HCT116 (cell line): ENCODE measurements around the gene PLEKHH2. TPM values are rescaled to one million over a fixed set of nuclear protein-coding genes. Genes with fewer than 3 reads are reported as not detected.
A peak's percentile ranks its signal among the peaks of the same experiment; 100 is the strongest.

Experiments used
- ATAC-seq: fragments of 200-7000 bp; cut with Tn5 transposase; 2 replicates; pipeline ENCODE4 v1.9.1; 2020; ENCODE audit warnings: mild to moderate bottlenecking, moderate library complexity
- BruUV-seq: library from RNA; stranded (reverse); fragments of 400-500 nt; replicated peaks from 2 replicates; lab custom pipeline; 2021; lab: Mats Ljungman, UMichigan
- CTCF ChIA-PET: fragments of 300-600 bp; sonication (Branson Sonifier 250); formaldehyde crosslinking; loops from one replicate; lab custom pipeline; 2021; ENCODE audit warnings: antibody characterized with exemption; lab: Charles Lee
- POLR2A ChIA-PET: fragments of 300-600, 350-600 bp; sonication (Branson Sonifier 250); formaldehyde crosslinking; loops from one replicate; lab custom pipeline; 2021; ENCODE audit warnings: antibody characterized with exemption; lab: Charles Lee
- RAD21 ChIA-PET, 2 experiments: fragments of 300-600 bp; sonication (Branson Sonifier 250); formaldehyde crosslinking; loops; one replicate each; lab custom pipeline; 2023; ENCODE audit warnings: low total read pairs in 2 of 2; ENCODE audit not compliant: uncharacterized antibody in 2 of 2, unreplicated experiment in 2 of 2, low non-redundant PET in 1 of 2; lab: Charles Lee
- DNase-seq: peaks from one replicate; pipeline ENCODE4 v3.0.0-alpha.2; 2010; ENCODE audit warnings: low read depth, low spot score
- H2AFZ ChIP-seq: fragments of 200-600 bp; shearing (Covaris generic), sonication (generic); 2 replicates; pipeline ENCODE4 v1.6.1; 2017; ENCODE audit warnings: low read depth, mixed run types, mixed read lengths, antibody characterized with exemption, low read length; ENCODE audit not compliant: poor library complexity, severe bottlenecking
- H3K27ac ChIP-seq: 2 replicates; pipeline ENCODE4 v1.5.1; 2012; ENCODE audit warnings: low read depth, low read length
- H3K27me3 ChIP-seq: fragments of 200-600 bp; sonication (generic); 2 replicates; pipeline ENCODE4 v1.6.1; 2016; ENCODE audit warnings: mixed run types, low read length, mixed read lengths; ENCODE audit not compliant: insufficient read depth
- H3K36me3 ChIP-seq, 2 experiments: fragments of 200-500 bp in 1 of 2; fragments of 200-600 bp in 1 of 2; sonication (Bioruptor generic) in 1 of 2; sonication (generic) in 1 of 2; 2 replicates each; pipeline versions ENCODE4 v1.5.1 to v1.6.1; 2014 to 2016; ENCODE audit warnings: low read length in 2 of 2, inconsistent platforms in 1 of 2, mixed read lengths in 1 of 2, mixed run types in 1 of 2; ENCODE audit not compliant: insufficient read depth in 2 of 2, control insufficient read depth in 1 of 2
- H3K4me1 ChIP-seq, 2 experiments: fragments of 200-600 bp in 1 of 2; sonication (generic) in 1 of 2; 2 replicates each; pipeline versions ENCODE4 v1.5.1 to v1.6.1; 2012 to 2017; ENCODE audit warnings: low read length in 2 of 2, inconsistent platforms in 1 of 2, mild to moderate bottlenecking in 1 of 2, mixed read lengths in 1 of 2, mixed run types in 1 of 2, moderate library complexity in 1 of 2; ENCODE audit not compliant: insufficient read depth in 2 of 2, control insufficient read depth in 1 of 2
- H3K4me2 ChIP-seq: fragments of 200-600 bp; sonication (generic); 2 replicates; pipeline ENCODE4 v1.6.1; 2017; ENCODE audit warnings: mixed run types, low read length, mixed read lengths
- H3K4me3 ChIP-seq, 2 experiments: fragments of 200-600 bp in 1 of 2; sonication (generic) in 1 of 2; replicated peaks in 1 of 2; 2 replicates each; pipeline ENCODE4 v1.5.1; 2011 to 2016; ENCODE audit warnings: low read length in 2 of 2, control low read depth in 1 of 2, low read depth in 1 of 2, mild to moderate bottlenecking in 1 of 2, mixed read lengths in 1 of 2, mixed run types in 1 of 2
- H3K79me2 ChIP-seq: fragments of 200-600 bp; sonication (generic); 2 replicates; pipeline ENCODE4 v1.6.1; 2017; ENCODE audit warnings: mild to moderate bottlenecking, mixed run types, low read length, moderate library complexity, mixed read lengths; ENCODE audit not compliant: insufficient read depth
- H3K9ac ChIP-seq: fragments of 200-600 bp; sonication (generic); 2 replicates; pipeline ENCODE4 v1.6.1; 2016; ENCODE audit warnings: low read length, mixed read lengths
- H3K9me2 ChIP-seq: fragments of 200-600 bp; sonication (generic), shearing (Covaris generic); 2 replicates; pipeline ENCODE4 v1.6.1; 2017; ENCODE audit warnings: mixed run types, mild to moderate bottlenecking, moderate library complexity; ENCODE audit not compliant: insufficient read depth
- H3K9me3 ChIP-seq, 2 experiments: fragments of 200-500 bp in 1 of 2; fragments of 200-600 bp in 1 of 2; sonication (Bioruptor generic) in 1 of 2; sonication (generic) in 1 of 2; 2 replicates each; pipeline ENCODE4 v1.6.1; 2014 to 2017; ENCODE audit warnings: low read length in 2 of 2, mixed read lengths in 2 of 2, inconsistent platforms in 1 of 2, low read depth in 1 of 2, mild to moderate bottlenecking in 1 of 2, mixed run types in 1 of 2, moderate library complexity in 1 of 2; ENCODE audit not compliant: control insufficient read depth in 1 of 2, insufficient read depth in 1 of 2
- H4K20me1 ChIP-seq: fragments of 200-600 bp; sonication (generic), shearing (Covaris generic); 2 replicates; pipeline ENCODE4 v1.6.1; 2017; ENCODE audit warnings: mixed run types, mild to moderate bottlenecking, moderate library complexity; ENCODE audit not compliant: insufficient read depth
- EGR1 ChIP-seq: IDR thresholded peaks from 2 replicates; pipeline ENCODE4 v1.6.1; 2012; ENCODE audit warnings: low read depth
- EZH2phosphoT487 ChIP-seq: fragments of 200-600 bp; IDR thresholded peaks from 2 replicates; pipeline ENCODE4 v1.6.1; 2018; ENCODE audit warnings: antibody characterized with exemption, borderline replicate concordance
- JUND ChIP-seq: IDR thresholded peaks from 2 replicates; pipeline ENCODE4 v1.6.1; 2012
- POLR2A ChIP-seq: IDR thresholded peaks from 2 replicates; pipeline ENCODE4 v1.7.0; 2011; ENCODE audit warnings: borderline replicate concordance; ENCODE audit not compliant: insufficient read depth, insufficient read length; ENCODE audit errors: extremely low read depth
- RAD21 ChIP-seq: IDR thresholded peaks from 2 replicates; pipeline ENCODE4 v1.6.1; 2012; ENCODE audit warnings: low read depth, mild to moderate bottlenecking
- SIN3A ChIP-seq: IDR thresholded peaks from 2 replicates; pipeline ENCODE4 v1.6.1; 2012; ENCODE audit warnings: low read depth
- TCF7L2 ChIP-seq: IDR thresholded peaks from 2 replicates; pipeline ENCODE4 v1.7.0; 2011; ENCODE audit warnings: borderline replicate concordance, inconsistent platforms; ENCODE audit not compliant: insufficient read depth, insufficient read length; ENCODE audit errors: extremely low read depth
- ZFX ChIP-seq: fragments of 450-650 bp; IDR thresholded peaks from 2 replicates; pipeline ENCODE4 v1.6.1; 2017
- ZNF274 ChIP-seq: fragments of 200-500 bp; sonication (Bioruptor generic); IDR thresholded peaks from 2 replicates; pipeline ENCODE4 v1.6.1; 2014; ENCODE audit warnings: mild to moderate bottlenecking, low read depth, low read length, inconsistent platforms
- intact Hi-C: fragments of 100-400 bp; cut with micrococcal nuclease; formaldehyde crosslinking; loops from 2 replicates; pipeline ENCODE4 v1.10.0; 2022
- total RNA-seq: library from RNA; stranded (reverse); gene quantifications from one replicate; pipeline ENCODE4 v1.2.1, GENCODE V29; 2021; ENCODE audit not compliant: unreplicated experiment
- TF ChIP-seq, protein P1 (sequence below): IDR thresholded peaks from 2 replicates; pipeline ENCODE4 v1.6.1; 2012; ENCODE audit warnings: low read depth
- TF ChIP-seq, protein P2 (sequence below): IDR thresholded peaks from 2 replicates; pipeline ENCODE4 v1.6.1; 2011; ENCODE audit warnings: mild to moderate bottlenecking, low read length, moderate library complexity; ENCODE audit not compliant: insufficient replicate concordance; ENCODE audit errors: extremely low read depth
- TF ChIP-seq, protein P3 (sequence below): IDR thresholded peaks from 2 replicates; pipeline ENCODE4 v1.6.1; 2012

PLEKHH2 gene
- total RNA-seq, 1 experiment from 2014 or later = 7.8 TPM

DNA sequence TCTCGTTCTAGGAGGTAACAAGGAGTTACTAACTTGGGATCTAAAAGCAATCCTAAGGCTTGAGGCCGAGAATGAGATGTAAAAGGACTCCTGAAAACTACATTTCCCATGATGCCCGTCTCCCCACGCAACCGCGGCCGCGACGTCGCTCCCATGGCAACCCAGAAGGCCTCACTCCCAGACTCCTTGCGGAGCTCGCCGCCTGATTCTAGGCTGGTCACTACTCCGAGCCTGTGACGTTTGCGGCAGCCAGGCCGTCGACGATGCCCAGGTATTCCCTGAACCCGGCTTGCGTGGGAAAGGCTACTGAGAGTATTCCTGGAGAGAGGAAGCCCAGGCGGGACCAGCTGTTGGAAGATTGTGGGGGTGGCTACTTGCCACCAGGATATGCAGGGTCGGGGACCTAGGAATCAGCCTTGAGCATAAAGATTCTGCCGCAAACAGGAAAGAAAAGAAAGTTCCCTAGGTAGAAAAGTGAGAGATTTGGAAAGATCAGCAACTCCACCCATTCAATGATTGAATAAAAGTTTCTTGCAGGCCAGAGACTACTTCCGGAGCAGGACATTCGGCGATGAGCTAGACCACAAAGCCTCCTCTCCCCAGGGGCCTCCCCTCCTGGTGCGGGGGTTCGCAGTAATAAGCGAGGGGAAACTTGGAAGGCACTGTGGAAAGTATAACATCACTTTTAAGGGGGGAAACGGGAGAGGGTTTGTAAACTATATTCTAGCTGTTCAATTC is 137.0 kb downstream of the PLEKHH2 start, which contains the start of gene DYNC2LI1 (continued):
- TF ChIP-seq, protein P1, sequence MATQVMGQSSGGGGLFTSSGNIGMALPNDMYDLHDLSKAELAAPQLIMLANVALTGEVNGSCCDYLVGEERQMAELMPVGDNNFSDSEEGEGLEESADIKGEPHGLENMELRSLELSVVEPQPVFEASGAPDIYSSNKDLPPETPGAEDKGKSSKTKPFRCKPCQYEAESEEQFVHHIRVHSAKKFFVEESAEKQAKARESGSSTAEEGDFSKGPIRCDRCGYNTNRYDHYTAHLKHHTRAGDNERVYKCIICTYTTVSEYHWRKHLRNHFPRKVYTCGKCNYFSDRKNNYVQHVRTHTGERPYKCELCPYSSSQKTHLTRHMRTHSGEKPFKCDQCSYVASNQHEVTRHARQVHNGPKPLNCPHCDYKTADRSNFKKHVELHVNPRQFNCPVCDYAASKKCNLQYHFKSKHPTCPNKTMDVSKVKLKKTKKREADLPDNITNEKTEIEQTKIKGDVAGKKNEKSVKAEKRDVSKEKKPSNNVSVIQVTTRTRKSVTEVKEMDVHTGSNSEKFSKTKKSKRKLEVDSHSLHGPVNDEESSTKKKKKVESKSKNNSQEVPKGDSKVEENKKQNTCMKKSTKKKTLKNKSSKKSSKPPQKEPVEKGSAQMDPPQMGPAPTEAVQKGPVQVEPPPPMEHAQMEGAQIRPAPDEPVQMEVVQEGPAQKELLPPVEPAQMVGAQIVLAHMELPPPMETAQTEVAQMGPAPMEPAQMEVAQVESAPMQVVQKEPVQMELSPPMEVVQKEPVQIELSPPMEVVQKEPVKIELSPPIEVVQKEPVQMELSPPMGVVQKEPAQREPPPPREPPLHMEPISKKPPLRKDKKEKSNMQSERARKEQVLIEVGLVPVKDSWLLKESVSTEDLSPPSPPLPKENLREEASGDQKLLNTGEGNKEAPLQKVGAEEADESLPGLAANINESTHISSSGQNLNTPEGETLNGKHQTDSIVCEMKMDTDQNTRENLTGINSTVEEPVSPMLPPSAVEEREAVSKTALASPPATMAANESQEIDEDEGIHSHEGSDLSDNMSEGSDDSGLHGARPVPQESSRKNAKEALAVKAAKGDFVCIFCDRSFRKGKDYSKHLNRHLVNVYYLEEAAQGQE = no peak

DNA sequence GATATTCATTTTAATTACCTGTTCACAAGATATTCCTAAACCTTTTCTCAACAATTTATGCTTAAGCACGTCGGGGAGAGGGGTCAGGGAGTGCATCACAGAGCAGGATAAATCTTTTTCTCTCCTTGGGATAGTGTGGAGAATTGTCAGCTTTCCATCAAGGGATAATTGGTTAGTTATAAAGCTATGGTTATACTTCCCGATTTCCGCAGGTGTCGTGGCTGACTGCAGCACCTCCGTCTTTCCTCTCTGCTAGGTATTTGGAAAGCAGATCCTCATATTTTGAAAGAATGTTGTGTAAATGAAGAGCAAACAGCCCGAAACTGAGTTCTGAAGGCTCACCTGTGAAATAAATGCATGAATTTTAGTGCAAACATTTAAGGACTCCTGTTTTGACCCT is 137.6 kb downstream of the PLEKHH2 start:
- DNase-seq (no peak), ATAC-seq (no peak)
- CTCF ChIA-PET = interaction anchor here (1.7 kb wide), 1 partner anchor 169 kb away, joined by 4 read pairs; no protein-coding TSS in a partner anchor
- Histone ChIP-seq H3K27me3 (no peaks in the 10 kb centered on the region), H3K9ac (peak overlapping the region; percentile 73), H3K79me2 (no peaks in the 10 kb centered on the region), H4K20me1 (no peaks in the 10 kb centered on the region), H3K9me2 (no peaks in the 10 kb centered on the region), H2AFZ (peak overlapping the region; percentile 75), H3K27ac (peak overlapping the region; percentile 67; the same call in 1 of the 2 replicates), H3K4me1 (peaks cover 2 to 6% of the 10 kb centered on the region in 2 experiments; a peak in 1 of 4 replicates), H3K36me3 (no peaks in the 10 kb centered on the region), H3K4me2 (peak overlapping the region; percentile 82), H3K4me3 (peak overlapping the region; percentile 58 to 71), H3K9me3 (no peaks in the 10 kb centered on the region)
- intact Hi-C loops = no loop called here
- no TSS peak for BruUV-seq
- RAD21 ChIA-PET = no interaction called here
- POLR2A ChIA-PET = interaction anchor here (1.4 kb wide), 1 partner anchor 19 kb away, joined by 3 read pairs; no protein-coding TSS in a partner anchor
- TF ChIP-seq, protein P2, sequence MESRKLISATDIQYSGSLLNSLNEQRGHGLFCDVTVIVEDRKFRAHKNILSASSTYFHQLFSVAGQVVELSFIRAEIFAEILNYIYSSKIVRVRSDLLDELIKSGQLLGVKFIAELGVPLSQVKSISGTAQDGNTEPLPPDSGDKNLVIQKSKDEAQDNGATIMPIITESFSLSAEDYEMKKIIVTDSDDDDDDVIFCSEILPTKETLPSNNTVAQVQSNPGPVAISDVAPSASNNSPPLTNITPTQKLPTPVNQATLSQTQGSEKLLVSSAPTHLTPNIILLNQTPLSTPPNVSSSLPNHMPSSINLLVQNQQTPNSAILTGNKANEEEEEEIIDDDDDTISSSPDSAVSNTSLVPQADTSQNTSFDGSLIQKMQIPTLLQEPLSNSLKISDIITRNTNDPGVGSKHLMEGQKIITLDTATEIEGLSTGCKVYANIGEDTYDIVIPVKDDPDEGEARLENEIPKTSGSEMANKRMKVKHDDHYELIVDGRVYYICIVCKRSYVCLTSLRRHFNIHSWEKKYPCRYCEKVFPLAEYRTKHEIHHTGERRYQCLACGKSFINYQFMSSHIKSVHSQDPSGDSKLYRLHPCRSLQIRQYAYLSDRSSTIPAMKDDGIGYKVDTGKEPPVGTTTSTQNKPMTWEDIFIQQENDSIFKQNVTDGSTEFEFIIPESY = no peak
- no peak for TF ChIP-seq TCF7L2
- no peak for TF ChIP-seq JUND
- no peak for TF ChIP-seq POLR2A
- no peak for TF ChIP-seq RAD21
- TF ChIP-seq EZH2phosphoT487 = no peak
- TF ChIP-seq SIN3A = no peak
- TF ChIP-seq, protein P1 = no peak
- no peak for TF ChIP-seq EGR1
- TF ChIP-seq ZNF274 = no peak
- no peak for TF ChIP-seq ZFX
- TF ChIP-seq, protein P3, sequence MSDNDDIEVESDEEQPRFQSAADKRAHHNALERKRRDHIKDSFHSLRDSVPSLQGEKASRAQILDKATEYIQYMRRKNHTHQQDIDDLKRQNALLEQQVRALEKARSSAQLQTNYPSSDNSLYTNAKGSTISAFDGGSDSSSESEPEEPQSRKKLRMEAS = no peak
